22Rv1 (cell line): ENCODE data around the gene PEDS1.

ENCODE experiments used
- CTCF ChIP-seq: fragments of 450-650 bp; IDR thresholded peaks from 2 replicates; pipeline ENCODE4 v1.5.1; 2017; ENCODE audit warnings: mild to moderate bottlenecking
- ZFX ChIP-seq: fragments of 450-650 bp; IDR thresholded peaks from 2 replicates; pipeline ENCODE4 v1.6.1; 2017; ENCODE audit warnings: antibody characterized with exemption, borderline replicate concordance

GRCh38 chr20:50189681-50190250 lies 36.2 kb upstream of the PEDS1 start:
- TF ChIP-seq ZFX (no peak), CTCF (no peak)
